Esophagus mucosa (tissue), 1 donor: ENCODE results near the gene RASA4B. TPM values are rescaled to one million over a fixed set of nuclear protein-coding genes. Genes with fewer than 3 reads are reported as not detected.
A peak's percentile ranks its signal among the peaks of the same experiment; 100 is the strongest.
"Not testable (repeated sequence)": the region's sequence is repeated elsewhere in the genome, so short reads cannot be mapped to it uniquely, and the experiment has no call there.

Experiments used
- ATAC-seq: fragments of 200-7000 bp; cut with Tn5 transposase; one replicate; pipeline ENCODE4 v1.9.1; 2020
- total RNA-seq: library from RNA; stranded (reverse); gene quantifications from one replicate; pipeline ENCODE4 v1.2.4, GENCODE V29; 2023
- donor health status: DM: yes; HTN: yes; CAD: no.

Gene RASA4B
- total RNA-seq, 1 donor from 2014 or later = 2.8 TPM

DNA sequence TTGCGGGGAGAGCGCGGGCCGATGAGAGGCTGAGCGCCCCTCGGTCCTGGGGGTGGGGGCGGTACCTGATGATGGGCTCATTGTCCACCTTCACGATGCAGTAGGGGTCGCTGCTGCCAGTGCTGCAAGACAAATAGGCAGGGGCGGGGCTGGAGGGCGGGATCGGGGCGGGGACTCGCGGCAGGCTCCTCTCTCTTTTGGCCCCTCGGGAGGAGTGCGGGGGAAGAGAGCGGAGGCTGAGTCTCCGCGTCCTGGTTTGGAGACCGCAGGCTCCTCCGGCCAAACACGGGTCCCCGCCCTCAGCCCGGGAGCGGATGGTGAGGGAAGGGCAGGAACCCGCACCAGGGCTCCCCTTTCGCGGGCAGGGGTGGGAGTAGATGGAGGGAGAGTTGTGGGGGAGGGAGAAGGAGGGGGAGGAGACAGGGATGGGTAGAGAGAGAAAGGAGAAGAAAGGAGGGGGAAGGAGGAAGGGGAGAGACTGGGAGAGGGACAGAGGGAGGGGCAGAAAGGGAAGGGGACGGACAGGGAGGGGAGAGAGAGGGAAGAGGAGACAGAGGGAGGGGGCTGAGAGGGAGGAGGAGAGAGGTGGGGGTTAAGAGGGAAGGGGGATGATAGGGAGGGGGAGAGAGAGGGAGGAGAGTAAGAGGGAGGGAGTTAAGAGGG lies 5.6 kb downstream of the RASA4B start:
- peak; percentile 23 for ATAC-seq

DNA sequence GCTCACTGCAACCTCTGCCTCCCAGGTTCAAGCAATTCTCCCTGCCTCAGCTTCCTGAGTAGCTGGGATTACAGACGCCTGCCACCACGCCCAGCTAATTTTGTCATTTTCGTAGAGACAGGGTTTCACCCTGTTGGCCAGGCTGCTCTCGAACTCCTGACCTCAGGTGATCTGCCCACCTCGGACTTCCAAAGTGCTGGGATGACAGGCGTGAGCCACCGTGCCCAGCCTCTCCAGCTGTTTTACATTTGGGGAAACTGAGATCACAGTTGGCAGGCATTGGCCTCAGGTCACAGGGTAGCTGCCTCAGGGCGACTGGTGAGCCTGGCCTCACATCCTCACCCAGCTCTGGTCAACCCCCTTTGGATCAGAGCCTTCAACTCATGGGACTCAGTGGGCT lies 7.0 kb downstream of the RASA4B start:
- ATAC-seq = not testable (repeated sequence)

DNA sequence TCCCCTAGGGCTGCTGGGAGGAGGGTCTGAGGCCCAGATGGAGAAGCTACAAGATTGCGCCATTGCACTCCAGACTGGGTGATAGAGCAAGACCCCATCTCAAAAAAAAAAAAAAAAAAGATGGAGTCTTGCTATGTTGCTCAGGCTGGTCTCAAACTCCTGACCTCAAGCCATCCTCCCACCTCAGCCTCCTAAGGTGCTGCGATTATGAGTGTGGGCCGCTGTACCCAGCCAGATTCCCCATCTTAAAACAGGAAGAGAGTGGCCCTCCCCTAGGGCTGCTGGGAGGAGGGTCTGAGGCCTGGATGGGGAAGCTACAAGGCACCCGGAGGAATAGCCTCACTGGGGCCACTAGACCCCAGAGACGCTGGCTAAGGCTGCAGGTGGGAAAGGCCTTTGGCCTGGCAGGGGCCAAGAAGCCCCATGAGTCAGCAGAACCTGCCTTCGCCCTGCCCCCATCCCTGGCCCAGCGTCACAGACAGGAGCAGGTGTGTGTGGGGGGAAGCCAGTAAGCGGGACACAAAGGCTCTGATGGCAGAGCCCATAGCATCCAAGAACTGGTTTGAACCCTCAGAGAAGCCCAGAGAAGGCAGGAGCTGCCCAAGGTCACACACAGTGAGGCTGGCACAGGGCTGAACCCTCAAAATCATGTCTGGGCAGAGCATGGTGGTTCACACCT lies 10.0 kb downstream of the RASA4B start:
- not testable (repeated sequence) for ATAC-seq

DNA sequence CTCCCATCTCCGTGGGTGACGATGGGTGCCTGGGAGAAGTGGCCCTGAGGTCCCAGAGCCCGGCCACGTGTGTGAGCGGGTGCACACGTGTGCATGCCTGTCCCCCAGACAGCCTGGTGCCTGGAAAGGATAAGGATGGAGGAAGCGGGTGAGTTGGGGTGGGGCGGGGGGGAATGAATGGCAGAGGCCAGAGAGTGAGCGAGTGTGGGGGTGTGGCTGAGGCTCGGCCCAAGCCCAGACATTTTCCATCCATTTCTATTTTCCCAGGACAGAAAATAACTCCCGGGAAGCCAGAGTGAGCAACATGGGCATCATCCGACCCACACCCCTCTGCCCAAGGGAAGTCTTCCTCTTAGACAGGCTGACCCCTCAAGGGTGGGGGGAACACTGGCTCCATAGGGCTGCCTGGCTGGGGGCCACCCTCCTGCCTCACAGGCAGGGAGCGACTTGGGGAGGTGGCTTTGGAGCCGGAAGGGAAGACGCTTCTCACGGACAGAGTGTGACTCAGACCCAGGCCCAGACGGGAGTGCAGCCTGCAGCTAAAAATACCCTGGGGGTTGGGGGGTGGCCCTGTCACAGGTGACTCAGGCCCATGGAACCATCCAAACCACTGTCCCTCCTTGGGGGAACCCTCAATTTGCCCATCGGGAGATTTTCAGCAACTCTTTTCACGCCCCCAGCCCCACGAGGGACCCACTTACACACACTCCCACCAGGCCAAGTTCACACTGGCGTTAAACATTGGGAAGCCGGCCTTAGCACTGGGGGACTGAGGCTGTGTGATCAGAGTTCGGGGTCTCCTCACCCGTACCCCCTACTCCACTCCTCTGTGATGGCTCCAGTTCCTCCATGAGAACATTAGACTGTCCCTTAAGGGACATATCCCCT lies 12.0 kb downstream of the RASA4B start:
- peak; percentile 81 for ATAC-seq

DNA sequence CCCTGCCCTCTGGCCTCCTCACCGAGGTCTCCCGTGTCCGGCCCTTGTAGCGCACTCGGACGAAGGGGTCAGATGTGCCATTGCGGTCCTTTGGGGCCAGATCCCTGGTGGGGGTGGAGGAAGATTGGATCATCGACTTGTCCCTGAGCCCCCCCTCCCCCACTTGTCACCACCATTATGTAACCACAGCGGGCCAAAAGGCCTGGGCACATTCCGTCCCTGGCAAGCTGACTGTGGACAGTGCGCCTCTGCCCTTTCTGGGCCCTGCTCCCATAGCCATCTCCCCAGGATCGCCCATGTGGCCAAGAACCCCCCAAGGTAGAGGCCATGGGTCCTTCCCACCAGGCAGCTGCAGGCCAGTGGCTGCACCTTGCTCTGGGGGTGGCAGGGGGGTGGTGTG lies 14.4 kb downstream of the RASA4B start:
- ATAC-seq = not testable (repeated sequence)

DNA sequence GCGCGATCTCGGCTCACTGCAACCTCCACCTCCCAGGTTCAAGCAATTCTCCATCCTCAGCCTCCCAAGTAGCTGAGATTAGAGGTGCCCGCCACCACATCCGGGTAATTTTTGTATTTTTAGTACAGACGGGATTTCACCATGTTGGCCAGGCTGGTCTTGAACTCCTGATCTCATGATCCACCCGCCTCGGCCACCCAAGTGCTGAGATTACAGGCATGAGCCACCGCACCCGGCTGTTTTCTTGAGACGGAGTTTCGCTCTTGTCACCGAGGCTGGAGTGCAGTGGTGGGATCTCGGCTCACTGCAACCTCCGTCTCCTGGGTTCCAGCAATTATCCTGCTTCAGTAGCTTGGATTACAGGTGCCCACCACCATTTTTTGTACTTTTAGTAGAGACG lies 19.3 kb downstream of the RASA4B start:
- ATAC-seq = not testable (repeated sequence)

DNA sequence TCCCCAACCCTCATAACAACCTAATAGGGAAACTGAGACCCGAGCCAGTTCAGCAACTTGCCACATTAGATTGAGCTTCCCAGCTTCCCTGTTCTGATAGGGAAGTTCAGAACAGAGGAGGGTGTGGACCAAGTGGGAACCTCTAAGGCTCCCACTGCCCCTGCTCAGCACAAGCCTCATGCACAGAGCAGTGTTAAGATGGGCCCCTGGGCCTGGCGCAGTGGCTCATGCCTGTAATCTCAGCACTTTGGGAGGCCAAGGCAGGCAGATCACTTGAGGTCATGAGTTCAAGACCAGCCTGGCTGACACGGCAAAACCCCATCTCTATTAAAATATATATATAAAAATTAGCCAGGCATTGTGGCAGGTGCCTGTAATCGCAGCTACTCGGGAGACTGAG lies 20.3 kb downstream of the RASA4B start:
- ATAC-seq = not testable (repeated sequence)

DNA sequence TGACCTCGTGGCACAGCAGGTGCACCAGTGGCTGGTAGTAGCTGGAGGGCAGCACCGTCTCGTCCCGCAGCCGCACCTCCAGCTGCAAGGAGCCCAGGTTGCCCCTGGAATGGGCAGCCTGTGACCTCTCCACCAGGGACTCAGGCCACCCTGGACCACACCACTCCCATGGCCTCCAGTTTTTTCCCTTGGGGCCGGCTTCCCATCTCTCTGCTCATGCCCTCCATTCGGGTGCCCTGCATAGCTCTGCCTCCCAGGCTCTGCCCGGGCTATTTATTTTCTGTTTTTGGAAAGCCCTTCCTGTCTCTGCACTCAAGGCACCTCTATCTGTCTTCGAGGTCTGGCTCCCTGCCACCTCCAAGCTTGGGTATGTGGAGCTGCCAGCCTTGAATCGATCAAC lies 20.7 kb downstream of the RASA4B start:
- not testable (repeated sequence) for ATAC-seq

DNA sequence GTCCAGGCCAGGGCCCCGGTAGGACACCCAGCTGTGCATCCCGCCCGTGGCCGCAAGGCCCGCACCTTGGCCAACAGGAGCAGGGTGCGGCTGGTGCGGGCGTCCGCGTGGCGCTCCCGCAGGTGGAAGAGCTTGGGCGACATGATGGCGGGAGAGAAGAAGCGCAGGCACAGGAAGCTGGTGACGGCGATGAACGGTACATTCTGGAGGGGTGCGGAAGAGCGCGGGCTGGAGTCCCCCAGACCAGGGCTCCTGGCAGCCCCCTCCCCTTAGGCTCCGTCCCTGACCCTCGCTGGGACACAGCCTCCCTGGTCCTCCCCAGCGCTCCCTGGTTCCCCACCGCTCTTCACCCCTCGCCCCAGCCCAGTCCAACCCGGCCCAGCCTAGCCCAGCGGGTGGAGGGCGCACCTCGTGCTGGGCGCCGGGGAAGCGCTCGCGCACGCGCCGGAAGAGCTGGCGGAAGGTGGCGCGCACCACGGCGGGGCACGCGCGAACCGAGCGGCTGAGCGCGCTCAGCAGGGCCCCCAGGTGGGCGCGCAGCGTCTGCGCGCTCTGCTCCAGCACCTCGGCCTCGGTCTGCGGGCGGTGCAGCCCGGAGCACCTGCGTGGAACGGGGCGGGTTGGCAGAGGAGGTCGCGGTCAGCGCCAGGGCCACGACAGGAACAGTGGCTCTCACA lies 23.0 kb downstream of the RASA4B start:
- peak; percentile 62 for ATAC-seq

DNA sequence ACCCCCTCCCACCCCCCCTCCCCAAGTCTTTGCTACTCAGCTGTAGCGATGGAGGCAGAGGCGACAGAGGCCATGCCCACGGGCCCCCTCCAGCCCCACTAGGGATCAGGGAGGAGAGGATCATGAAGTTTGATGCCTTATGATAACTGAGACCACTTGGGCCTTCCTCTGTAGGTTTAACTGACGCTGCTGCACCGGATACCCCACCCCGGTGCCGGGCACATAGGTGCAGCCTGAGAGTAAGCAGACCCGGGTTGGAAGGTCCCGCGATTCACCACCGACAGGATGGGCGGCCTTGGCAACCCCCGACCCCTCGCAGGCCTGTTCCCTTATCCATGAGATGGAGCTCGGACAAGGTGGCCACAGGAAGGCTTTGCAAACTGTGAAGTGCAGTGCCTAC lies 23.6 kb downstream of the RASA4B start:
- ATAC-seq = not testable (repeated sequence)

DNA sequence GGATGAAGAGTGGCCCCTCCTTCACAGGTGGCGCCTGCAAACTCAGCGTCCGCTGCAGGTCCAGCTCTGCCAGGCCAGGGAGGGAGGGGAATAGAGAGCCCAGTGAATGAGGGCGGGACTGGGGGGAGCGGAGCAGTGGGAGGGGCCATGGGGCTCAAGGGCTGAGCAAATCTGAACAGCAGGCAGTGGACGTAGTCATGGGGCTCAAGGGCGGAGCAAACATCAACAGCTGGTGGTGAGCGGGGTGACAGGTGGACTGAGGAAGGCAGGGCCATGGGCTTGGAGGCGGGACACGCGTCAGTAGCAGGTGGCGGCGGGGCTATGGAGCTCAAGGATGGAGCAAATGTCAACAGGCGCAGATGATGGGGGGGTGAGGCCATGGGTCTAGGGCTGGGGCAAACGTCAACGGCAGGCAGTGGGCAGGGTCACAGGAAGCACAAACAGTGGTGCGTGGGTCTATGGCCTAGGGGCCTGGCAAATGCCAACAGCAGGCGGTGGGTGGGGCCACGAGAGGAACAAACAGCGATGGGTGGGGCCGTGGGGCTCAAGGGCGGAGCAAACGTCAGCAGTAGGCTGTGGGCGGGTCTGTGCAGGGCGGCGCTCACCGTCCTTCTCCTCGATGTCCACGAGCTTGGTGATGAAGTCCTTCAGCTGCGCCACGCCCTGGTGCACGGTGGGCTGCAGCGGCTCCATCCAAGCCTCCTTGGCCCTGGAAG lies 24.2 kb downstream of the RASA4B start:
- ATAC-seq = peak; percentile 59

DNA sequence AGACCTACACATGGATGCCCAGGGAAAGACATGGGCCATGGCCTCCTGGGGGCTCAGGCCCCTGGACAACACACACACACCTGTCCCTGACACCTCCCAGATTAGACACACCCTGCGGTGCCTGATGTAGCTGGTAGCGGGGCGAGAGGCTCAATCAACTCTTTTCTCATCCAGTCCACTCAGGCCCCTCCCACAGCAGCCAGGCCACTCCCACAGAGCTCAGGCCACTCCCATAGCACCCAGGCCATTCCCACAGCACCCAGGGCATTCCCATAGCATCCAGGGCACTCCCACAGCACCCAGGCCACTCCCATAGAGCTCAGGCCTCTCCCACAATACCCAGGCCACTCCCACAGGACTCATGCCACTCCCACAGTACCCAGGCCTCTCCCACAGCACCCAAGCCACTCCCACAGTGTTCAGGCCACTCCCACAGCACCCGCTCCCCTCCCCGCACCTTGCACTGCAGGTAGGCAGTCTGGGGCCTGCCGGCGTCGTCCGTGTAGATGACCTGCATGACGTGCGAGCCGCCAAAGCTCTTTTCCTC lies 27.0 kb downstream of the RASA4B start:
- ATAC-seq = peak; percentile 82

DNA sequence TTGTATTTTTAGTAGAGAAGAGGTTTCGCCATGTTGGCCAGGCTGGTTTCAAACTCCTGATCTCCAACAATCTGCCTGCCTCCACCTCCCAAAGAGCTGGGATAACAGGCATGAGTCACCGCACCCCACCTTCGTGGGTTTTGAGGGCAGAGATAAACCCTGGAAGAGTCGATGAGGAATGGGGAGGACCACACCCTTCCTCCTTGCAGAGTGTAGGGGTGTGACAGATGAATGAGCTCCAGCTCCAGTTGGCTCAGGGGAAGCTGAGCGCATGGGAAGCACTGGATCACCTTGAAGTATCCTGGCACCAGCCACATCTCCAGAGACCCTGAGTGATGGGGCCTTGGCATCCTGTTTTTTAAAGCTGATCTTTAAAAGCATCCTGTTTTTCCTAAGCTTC lies 33.3 kb downstream of the RASA4B start:
- ATAC-seq = peak; percentile 66

DNA sequence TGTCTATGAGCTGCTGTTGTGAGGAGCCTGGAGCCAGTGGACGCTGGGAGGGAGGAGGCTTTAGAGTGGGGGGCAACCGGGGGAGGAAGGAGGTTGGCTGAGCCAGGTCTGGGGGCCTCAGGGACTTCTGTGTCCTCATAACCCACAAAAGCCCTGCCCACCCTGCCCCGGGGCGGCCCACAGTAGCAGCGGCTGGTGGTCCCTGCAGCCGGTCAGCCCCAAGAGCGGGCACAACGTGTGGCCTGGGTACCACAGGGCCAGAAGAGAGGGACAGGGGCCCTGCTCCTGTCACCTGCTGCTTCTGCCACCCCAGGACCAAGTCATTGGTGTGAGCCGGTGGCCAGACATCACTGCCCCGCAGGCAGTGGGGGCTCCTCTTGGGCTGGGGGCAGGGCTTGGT lies 35.6 kb downstream of the RASA4B start:
- not testable (repeated sequence) for ATAC-seq

DNA sequence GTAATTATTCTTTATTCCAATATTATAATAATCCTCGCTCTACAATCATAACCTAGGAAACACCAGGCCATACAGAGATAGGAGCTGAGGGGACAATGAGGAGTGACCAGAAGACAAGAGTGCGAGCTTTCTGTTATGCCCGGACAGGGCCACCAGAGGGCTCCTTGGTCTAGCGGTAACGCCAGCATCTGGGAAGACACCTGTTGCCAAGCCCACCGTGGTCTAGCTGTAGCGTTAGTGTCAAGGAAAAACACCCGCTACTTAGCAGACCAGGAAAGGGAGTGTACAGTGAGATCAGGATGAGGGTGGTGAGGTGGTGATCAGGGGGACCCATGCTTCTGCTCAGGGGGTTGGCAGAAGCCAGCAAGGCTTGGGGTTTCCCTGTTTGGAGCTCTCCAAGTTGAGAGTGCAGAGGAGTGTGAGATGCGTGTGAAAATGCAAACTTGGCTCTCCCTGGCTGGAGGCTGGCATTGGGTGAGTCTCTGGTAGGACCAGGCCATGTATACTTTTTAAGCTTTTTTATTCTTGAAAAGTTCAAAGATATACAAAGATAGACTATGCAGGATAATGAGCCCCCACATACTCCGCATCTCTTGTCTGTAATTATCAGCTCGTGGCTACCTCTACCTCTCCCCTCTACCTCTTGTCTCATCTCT lies 37.5 kb downstream of the RASA4B start:
- ATAC-seq = not testable (repeated sequence)

DNA sequence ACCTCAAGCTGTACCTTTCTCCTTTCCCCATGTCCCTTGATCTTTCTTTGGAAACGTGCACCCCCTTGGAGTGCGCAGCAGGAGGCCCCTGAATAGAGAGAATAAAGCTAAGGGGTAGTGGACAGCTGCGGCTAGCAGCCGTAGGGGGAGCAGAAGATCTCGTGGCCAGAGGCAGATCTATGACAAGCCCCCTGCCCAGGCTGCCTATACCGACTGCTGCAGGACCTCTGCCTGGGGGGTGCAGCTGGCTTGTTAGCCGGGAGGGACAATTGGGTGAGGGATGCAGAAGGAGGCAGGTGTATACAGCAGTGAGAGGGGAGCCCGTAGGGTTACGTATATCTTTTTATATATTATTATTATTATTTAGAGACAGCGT lies 38.4 kb downstream of the RASA4B start:
- ATAC-seq = not testable (repeated sequence)

DNA sequence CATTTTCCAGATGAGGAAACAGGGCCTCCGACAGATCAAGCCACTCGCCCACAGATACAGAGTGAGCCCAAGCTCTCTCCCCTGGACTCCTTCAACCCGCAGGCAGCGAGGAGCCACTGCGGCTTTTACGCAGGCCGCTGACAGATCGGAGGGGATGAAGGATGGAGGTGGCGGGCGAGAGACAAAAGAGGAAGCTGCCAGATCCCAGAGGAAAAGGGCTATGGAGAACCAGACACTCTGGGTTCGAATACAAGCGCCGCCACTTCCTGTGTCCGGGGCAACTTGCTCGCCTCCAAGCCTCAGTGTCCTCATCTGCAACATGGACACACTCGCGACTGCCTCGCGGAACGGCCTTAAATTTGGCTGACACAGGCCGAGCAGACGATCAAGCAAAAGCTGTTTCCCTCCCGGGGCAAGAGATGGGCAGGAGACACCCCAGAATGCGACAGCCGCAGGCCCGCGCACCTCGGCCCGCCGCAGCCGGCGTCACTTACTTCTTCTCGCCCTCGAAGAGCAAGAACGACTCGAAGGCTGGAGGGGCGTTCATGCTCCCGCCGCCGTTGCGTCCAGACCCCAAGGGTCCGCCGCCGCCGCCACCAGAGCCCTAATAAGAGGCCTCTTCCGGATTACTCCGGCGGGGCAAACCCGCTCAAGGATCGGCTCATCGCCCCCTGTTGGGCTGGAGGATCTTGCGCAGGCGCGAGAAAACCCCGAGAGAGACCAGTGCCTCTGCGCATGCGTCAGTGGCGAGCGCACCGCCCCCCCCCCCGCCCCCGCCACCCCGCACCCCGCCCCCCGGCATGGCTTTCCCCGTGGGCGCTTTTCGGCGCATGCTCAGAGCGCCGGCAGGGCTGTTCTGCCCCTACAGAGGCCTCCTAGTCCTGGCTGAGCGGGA lies 39.0 kb downstream of the RASA4B start, which contains the start of gene POLR2J:
TSS of gene POLR2J (minus strand) at position 609 of the 895 bp plus-strand sequence. CDS start at position 547, 62 bp downstream.
- ATAC-seq = peak; percentile 91

DNA sequence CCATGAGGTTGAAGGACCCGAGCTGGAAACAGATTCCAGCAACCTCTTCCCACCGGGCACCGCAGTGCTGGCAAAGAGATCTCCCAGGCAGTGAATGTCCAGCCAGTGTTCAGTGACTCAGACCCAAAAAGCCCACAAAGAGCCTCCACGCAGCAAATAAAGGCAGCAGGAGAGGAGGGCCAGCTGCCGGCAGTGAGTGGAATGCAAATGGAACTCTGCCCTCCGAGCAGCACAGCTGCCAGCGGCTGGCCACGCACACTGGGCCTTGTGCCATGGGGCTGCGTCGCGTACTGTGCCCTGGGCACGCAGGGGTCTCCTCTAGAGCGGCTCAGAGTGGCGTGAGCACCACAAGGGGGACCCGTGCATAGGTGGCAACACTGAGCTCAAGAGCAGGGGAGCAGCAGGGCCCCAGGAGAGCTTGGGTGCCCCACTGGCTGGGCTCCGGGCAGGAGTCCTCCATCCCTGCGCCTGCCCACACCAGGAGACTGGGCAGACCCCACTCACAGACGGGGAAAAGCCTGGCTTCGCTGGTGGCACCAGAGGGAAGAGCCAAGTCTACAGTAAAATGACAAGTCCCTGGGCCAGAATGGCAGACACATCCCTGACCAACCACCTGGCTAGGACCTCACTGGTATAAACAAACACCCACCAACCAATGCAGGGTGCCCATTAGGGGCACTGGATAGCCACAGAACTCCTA lies 42.7 kb downstream of the RASA4B start:
- not testable (repeated sequence) for ATAC-seq

DNA sequence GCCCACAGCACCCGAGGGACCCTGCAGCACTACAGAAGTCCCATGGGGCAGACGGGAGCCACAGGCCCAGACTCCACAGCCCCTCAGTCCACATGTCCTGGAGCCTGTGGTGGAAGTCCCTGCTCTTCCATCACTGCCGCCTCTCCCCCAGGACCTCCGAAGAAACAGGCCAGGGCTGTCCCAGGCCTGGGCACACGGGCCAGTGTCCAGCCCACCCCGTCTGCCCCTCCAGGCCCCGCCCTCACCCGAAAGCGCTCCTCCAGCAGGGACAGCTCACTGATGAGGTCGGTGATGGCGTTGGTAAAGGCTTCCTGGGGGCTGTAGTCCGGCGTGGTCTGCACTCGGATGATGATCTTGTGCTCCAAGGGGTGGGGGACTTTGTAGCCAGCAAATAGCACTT lies 43.5 kb downstream of the RASA4B start:
- ATAC-seq = not testable (repeated sequence)
